Activated B cell treated with CpG ODN at 0.5 μM for 24 hours (primary cell): ENCODE measurements around the gene MYH9. TPM values are rescaled to one million over a fixed set of nuclear protein-coding genes. Genes with fewer than 3 reads are reported as not detected.

Source experiments
- ATAC-seq: fragments of 200-7000 bp; cut with Tn5 transposase; one replicate; pipeline ENCODE4 v1.10.0; 2021; ENCODE audit warnings: low read depth, mild to moderate bottlenecking, moderate library complexity
- CTCF ChIA-PET: fragments of 350-600 bp; sonication (Branson Sonifier 250); formaldehyde crosslinking; loops from one replicate; lab custom pipeline; 2021; ENCODE audit warnings: antibody characterized with exemption; lab: Charles Lee
- POLR2A ChIA-PET: fragments of 350-600 bp; sonication (Branson Sonifier 250); formaldehyde crosslinking; loops from one replicate; lab custom pipeline; 2021; ENCODE audit warnings: antibody characterized with exemption; lab: Charles Lee
- DNase-seq: peaks from one replicate; pipeline ENCODE4 v3.0.0; 2022
- H3K27ac Mint-ChIP-seq: one replicate; pipeline ENCODE4 v1.8.0; 2020; ENCODE audit warnings: mixed read lengths
- H3K27me3 Mint-ChIP-seq: one replicate; pipeline ENCODE4 v1.8.0; 2021; ENCODE audit warnings: mixed read lengths
- H3K36me3 Mint-ChIP-seq: one replicate; pipeline ENCODE4 v1.8.0; 2021; ENCODE audit warnings: low read depth, mixed read lengths
- H3K4me1 Mint-ChIP-seq: one replicate; pipeline ENCODE4 v1.8.0; 2021; ENCODE audit warnings: mixed read lengths
- H3K4me3 Mint-ChIP-seq: one replicate; pipeline ENCODE4 v1.8.0; 2020; ENCODE audit warnings: mild to moderate bottlenecking, mixed read lengths
- H3K9me3 Mint-ChIP-seq: one replicate; pipeline ENCODE4 v1.8.0; 2020; ENCODE audit warnings: mixed read lengths
- intact Hi-C: fragments of 100-400 bp; cut with micrococcal nuclease; formaldehyde crosslinking; loops from one replicate; pipeline ENCODE4 v1.15.1; 2024
- total RNA-seq: library from RNA; stranded (reverse); gene quantifications from 2 replicates; pipeline ENCODE4 v1.2.3, GENCODE V29; 2022
- TF ChIP-seq, protein P1 (sequence below): fragments of 200-600 bp; IDR thresholded peaks from one replicate; pipeline ENCODE4 v1.8.0; 2022; ENCODE audit warnings: antibody characterized with exemption, mild to moderate bottlenecking

The MYH9 gene
- total RNA-seq, 1 donor from 2014 or later = 714 TPM

DNA sequence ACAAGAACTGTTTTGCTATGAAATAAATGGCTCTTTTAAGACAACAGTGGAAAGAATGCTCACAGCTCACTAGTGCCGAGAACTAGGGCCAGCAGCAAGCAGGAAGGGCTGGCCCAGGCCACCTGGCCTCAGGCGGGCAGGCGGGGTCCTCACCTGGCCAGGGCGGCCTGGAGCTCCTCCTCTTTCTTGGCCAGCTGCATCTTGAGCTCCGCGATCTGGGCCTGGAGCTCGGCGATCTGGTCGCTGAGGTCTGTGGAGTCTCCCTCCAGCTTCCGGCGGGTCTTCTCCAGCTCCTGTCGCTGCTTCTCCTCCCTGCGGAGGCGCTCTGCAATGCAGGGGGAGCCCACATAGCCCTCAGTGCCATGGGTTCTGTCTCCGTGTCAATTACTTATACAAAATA is 91.1 kb downstream of the MYH9 start:
- intact Hi-C loops = no loop called here
- TF ChIP-seq, protein P1, sequence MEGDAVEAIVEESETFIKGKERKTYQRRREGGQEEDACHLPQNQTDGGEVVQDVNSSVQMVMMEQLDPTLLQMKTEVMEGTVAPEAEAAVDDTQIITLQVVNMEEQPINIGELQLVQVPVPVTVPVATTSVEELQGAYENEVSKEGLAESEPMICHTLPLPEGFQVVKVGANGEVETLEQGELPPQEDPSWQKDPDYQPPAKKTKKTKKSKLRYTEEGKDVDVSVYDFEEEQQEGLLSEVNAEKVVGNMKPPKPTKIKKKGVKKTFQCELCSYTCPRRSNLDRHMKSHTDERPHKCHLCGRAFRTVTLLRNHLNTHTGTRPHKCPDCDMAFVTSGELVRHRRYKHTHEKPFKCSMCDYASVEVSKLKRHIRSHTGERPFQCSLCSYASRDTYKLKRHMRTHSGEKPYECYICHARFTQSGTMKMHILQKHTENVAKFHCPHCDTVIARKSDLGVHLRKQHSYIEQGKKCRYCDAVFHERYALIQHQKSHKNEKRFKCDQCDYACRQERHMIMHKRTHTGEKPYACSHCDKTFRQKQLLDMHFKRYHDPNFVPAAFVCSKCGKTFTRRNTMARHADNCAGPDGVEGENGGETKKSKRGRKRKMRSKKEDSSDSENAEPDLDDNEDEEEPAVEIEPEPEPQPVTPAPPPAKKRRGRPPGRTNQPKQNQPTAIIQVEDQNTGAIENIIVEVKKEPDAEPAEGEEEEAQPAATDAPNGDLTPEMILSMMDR = no peak
- H3K4me3 Mint-ChIP-seq = no peak overlapping the region
- no peaks in the 10 kb centered on the region for H3K27me3 Mint-ChIP-seq
- ATAC-seq (no peak), DNase-seq (no peak)
- no peaks in the 10 kb centered on the region for H3K9me3 Mint-ChIP-seq
- H3K36me3 Mint-ChIP-seq = peaks cover 98% of the 10 kb centered on the region
- ChIA-PET POLR2A (interaction anchor here (1.0 kb wide), 1 partner anchor 174 kb away, joined by 3 read pairs; no protein-coding TSS in a partner anchor), CTCF (interaction anchor here (1.2 to 10.0 kb wide), 2 partner anchors 173 to 190 kb away, joined by 3 to 144 read pairs; no protein-coding TSS in a partner anchor)
- peaks cover 4% of the 10 kb centered on the region for H3K4me1 Mint-ChIP-seq
- no peak overlapping the region for H3K27ac Mint-ChIP-seq

DNA sequence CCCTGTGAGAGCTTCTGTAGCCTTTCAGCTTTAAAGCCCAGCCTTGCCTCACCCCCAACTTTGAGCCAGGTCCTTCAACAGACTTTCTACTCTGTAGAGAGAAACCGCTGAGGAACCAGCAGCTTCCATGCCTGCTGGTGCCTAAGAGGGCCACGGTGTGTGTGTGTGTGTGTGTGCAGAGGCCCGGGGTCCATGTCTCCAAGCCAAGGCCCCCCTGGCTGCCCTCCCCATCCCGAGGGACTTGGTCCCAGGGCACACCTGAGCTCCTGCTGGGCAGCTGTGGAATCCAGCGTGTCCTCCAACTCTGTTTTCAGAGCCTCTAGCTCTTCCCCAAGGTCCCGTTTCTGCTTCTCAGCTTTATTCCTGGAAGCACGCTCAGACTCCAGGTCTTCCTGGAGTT is 92.5 kb downstream of the MYH9 start:
- DNase-seq (no peak), ATAC-seq (no peak)
- Mint-ChIP-seq H3K36me3 (peaks cover 91% of the 10 kb centered on the region), H3K4me1 (no peaks in the 10 kb centered on the region), H3K27ac (no peak overlapping the region), H3K9me3 (no peaks in the 10 kb centered on the region), H3K27me3 (no peaks in the 10 kb centered on the region), H3K4me3 (no peak overlapping the region)
- CTCF ChIA-PET = interaction anchor here (0.8 to 1.1 kb wide), 2 partner anchors 9 to 176 kb away, joined by 3 to 5 read pairs; no protein-coding TSS in a partner anchor
- POLR2A ChIA-PET = interaction anchor here (0.6 kb wide), 1 partner anchor 189 kb away, joined by 3 read pairs; no protein-coding TSS in a partner anchor
- intact Hi-C loops = no loop called here
- TF ChIP-seq, protein P1 = no peak

DNA sequence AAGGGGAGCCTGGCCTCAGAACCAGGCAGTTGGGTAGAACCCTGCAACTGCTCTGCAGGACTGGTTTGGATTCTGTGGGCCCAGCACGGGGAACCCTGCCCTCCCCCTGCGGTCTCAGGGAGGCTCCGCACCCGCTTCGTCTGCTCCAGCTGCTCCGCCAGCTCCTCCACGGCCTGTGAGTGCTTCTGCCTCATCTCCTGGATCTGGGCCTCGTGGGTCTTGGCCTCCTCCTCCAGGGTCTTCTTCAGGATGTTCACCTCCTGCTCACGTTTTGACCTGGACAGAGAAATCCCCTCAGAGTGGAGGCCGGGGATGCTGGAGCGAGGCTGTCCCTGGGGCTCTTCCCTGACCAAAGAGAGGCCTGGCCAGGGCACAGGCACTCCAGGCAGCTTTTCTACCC is 93.0 kb downstream of the MYH9 start:
- Mint-ChIP-seq H3K4me3 (no peak overlapping the region), H3K9me3 (no peaks in the 10 kb centered on the region), H3K4me1 (no peaks in the 10 kb centered on the region), H3K36me3 (peaks cover 90% of the 10 kb centered on the region), H3K27ac (no peak overlapping the region), H3K27me3 (no peaks in the 10 kb centered on the region)
- ChIA-PET POLR2A (interaction anchor here (0.6 kb wide), 1 partner anchor 189 kb away, joined by 3 read pairs; no protein-coding TSS in a partner anchor), CTCF (interaction anchor here (1.1 kb wide), 1 partner anchor 8 kb away, joined by 3 read pairs; no protein-coding TSS in a partner anchor)
- intact Hi-C loops = no loop called here
- DNase-seq (no peak), ATAC-seq (no peak)
- TF ChIP-seq, protein P1 = no peak

DNA sequence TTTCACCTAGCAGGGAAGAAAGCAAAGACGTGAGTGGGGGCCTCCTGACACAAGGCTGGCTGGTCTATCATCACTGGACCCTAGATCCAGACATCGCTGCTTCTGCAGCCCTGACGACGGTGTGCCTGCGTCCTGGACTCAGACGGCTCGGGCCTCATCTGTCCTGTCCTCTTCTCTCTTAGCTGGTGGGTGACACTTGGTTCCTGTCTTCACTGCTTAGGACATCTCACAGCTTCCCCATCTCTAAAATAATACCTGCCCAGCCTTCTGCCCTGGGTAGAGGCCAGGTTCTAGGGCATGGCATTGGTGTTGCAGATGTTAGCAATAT is 93.5 kb downstream of the MYH9 start:
- ATAC-seq = no peak

DNA sequence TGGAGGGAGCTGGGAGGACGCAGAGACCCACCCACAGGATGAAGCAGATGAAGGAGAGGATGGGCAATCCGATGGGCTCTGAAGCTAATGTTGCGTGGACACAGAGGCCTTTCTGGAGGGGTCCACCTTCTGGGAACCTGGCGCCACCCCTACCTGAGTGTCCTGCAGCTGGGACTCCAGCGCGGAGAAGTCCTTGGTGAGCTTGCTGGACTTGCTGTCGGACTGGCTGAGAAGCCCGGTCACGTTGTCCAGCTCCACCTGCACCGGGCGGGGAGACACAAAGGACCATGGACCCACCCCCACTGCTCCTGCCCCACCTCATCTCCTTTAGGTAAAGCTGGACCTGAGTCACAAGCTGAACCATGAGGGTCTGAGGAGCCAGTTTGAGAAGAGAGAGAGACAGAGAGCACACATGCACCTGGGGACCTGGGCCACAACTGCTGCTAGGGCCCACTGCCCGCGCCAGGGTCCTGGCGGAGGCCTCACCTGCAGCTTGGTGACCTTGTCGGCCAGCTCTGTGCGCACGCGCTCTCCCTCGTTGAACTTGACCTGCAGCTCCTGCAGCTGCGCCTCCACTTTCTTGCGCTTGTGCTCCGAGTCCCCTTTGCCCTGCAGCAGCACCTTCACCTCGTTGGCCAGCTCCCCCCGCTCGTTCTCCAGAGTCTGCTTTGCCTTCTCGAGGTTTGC is 94.0 kb downstream of the MYH9 start:
- ATAC-seq (no peak), DNase-seq (no peak)
- peaks cover 90% of the 10 kb centered on the region for H3K36me3 Mint-ChIP-seq
- CTCF ChIA-PET = interaction anchor here (1.1 to 1.4 kb wide), 2 partner anchors 8 to 177 kb away, joined by 5 read pairs; no protein-coding TSS in a partner anchor
- no peaks in the 10 kb centered on the region for H3K4me1 Mint-ChIP-seq
- H3K9me3 Mint-ChIP-seq = no peaks in the 10 kb centered on the region
- H3K4me3 Mint-ChIP-seq = no peak overlapping the region
- no peaks in the 10 kb centered on the region for H3K27me3 Mint-ChIP-seq
- intact Hi-C loops = no loop called here
- TF ChIP-seq, protein P1 = no peak
- POLR2A ChIA-PET = interaction anchor here (0.8 to 1.2 kb wide), 2 partner anchors 15 to 59 kb away, joined by 3 read pairs; no protein-coding TSS in a partner anchor
- no peak overlapping the region for H3K27ac Mint-ChIP-seq

More for the DNA sequence above, 93.5 kb downstream of the MYH9 start:
- intact Hi-C loops = no loop called here
- POLR2A ChIA-PET = no interaction called here
- no peak for DNase-seq
- CTCF ChIA-PET = interaction anchor here (1.4 kb wide), 1 partner anchor 176 kb away, joined by 5 read pairs; no protein-coding TSS in a partner anchor
- Mint-ChIP-seq H3K27ac (no peak overlapping the region), H3K27me3 (no peaks in the 10 kb centered on the region), H3K4me3 (no peak overlapping the region), H3K36me3 (peaks cover 90% of the 10 kb centered on the region), H3K4me1 (no peaks in the 10 kb centered on the region), H3K9me3 (no peaks in the 10 kb centered on the region)
- TF ChIP-seq, protein P1 = no peak
